H1 (cell line): ENCODE results near the gene MOB4. TPM values are rescaled to one million over a fixed set of nuclear protein-coding genes. Genes with fewer than 3 reads are reported as not detected.

Source experiments
- CHD1 ChIP-seq: IDR thresholded peaks from 2 replicates; pipeline ENCODE4 v1.6.1; 2012; ENCODE audit warnings: low read depth, low read length, improper control_type of control experiment
- E2F6 ChIP-seq: IDR thresholded peaks from 2 replicates; pipeline ENCODE4 v1.6.1; 2012; ENCODE audit warnings: inconsistent platforms
- JUND ChIP-seq: IDR thresholded peaks from 2 replicates; pipeline ENCODE4 v1.6.1; 2011; ENCODE audit warnings: mild to moderate bottlenecking, improper control_type of control experiment, low read length
- MAX ChIP-seq: IDR thresholded peaks from 2 replicates; pipeline ENCODE4 v1.6.1; 2012; ENCODE audit warnings: inconsistent platforms
- NANOG ChIP-seq: IDR thresholded peaks from 2 replicates; pipeline ENCODE4 v1.6.1; 2011; ENCODE audit warnings: low read length, low read depth, mild to moderate bottlenecking, inconsistent platforms; ENCODE audit not compliant: insufficient read depth, poor library complexity, severe bottlenecking
- POLR2A ChIP-seq, 2 experiments: IDR thresholded peaks; 1 replicate in 1 of 2; 2 replicates in 1 of 2; pipeline ENCODE4 v1.6.1; 2011; ENCODE audit warnings: low read depth in 2 of 2, low read length in 2 of 2, mild to moderate bottlenecking in 2 of 2; ENCODE audit errors: control extremely low read depth in 1 of 2
- SIN3A ChIP-seq, 2 experiments: IDR thresholded peaks in 1 of 2; conservative IDR thresholded peaks in 1 of 2; 2 replicates each; pipeline ENCODE4 v1.6.1; 2011 to 2012; ENCODE audit warnings: low read length in 2 of 2, improper control_type of control experiment in 1 of 2, low read depth in 1 of 2, mild to moderate bottlenecking in 1 of 2
- SUZ12 ChIP-seq: fragments of 200-600 bp; sonication (generic); IDR thresholded peaks from 2 replicates; pipeline ENCODE4 v1.6.1; 2012; ENCODE audit warnings: mild to moderate bottlenecking, inconsistent platforms, low read length, moderate library complexity, mixed read lengths
- polyA plus RNA-seq, 7 experiments: library from polyadenylated mRNA; depleted of rRNA in 3 of 7; stranded (reverse) in 5 of 7; unstranded in 2 of 7; fragments of >200 nt in 5 of 7; fragments of 200-250 nt in 2 of 7; gene quantifications; 1 replicate in 5 of 7; 2 replicates in 1 of 7; 4 replicates in 1 of 7; pipeline versions ENCODE4 v1.2.1 to v1.2.3, GENCODE V29; 2011 to 2013; ENCODE audit warnings: missing spikeins in 2 of 7, mixed read lengths in 2 of 7
- total RNA-seq: library from RNA; stranded (reverse); fragmentation: NEBNext Ultra II Directional; extraction: Animal tissue kit (Norgen Biotek cat#: 25700); gene quantifications from 2 replicates; pipeline ENCODE4 v1.2.1, GENCODE V29; 2021

The MOB4 gene
- total and polyA plus RNA-seq, 2 of the 8 experiments (the other 6 are each of a cell fraction or from before 2014, with no cell fraction given) = 51.5 to 54.2 TPM

GRCh38 chr2:197599285-197599965, 83.6 kb downstream of the MOB4 start (continued):
- TF ChIP-seq SIN3A (conservative IDR thresholded peaks at IDR 0.05 in 1 of 2, IDR thresholded peaks at IDR 0.05 in 1 of 2; ENCODE audit: low read depth in 1 of 2, low read length in 2 of 2) (0 out of 4 replicates have a peak, but pooled peaks of 1 of the 2 experiments have one; percentile 26), JUND (no peak), NANOG (no peak), E2F6 (peak; percentile 54; the same call in 1 of the 2 replicates), SUZ12 (no peak), MAX (no peak), CHD1 (no peak), POLR2A (IDR thresholded peaks at IDR 0.05; ENCODE audit: control extremely low read depth in 1 of 2, low read depth in 2 of 2, low read length in 2 of 2) (no peak)
